Duodenal mucosa (tissue), 2 donors: ENCODE results near the gene ZBTB16.

Experiments
- H3K27ac ChIP-seq: one replicate; pipeline ENCODE4 v1.7.0; 2013; ENCODE audit warnings: low read depth, low read length
- H3K27me3 ChIP-seq, 2 donors: one replicate each; pipeline ENCODE4 v1.7.0; 2013; ENCODE audit warnings: low read length in 2 of 2, control low read depth in 1 of 2; ENCODE audit not compliant: insufficient read depth in 2 of 2, control insufficient read depth in 1 of 2
- H3K36me3 ChIP-seq, 2 donors: one replicate each; pipeline ENCODE4 v1.7.0; 2013; ENCODE audit warnings: low read length in 2 of 2, control low read depth in 1 of 2; ENCODE audit not compliant: insufficient read depth in 2 of 2, control insufficient read depth in 1 of 2
- H3K4me1 ChIP-seq, 2 donors: one replicate each; pipeline ENCODE4 v1.7.0; 2013; ENCODE audit warnings: low read length in 2 of 2, control low read depth in 1 of 2; ENCODE audit not compliant: insufficient read depth in 2 of 2, control insufficient read depth in 1 of 2
- H3K4me3 ChIP-seq, 2 donors: one replicate each; pipeline ENCODE4 v1.7.0; 2013; ENCODE audit warnings: low read length in 2 of 2, low read depth in 1 of 2
- H3K9ac ChIP-seq, 2 donors: one replicate each; pipeline ENCODE4 v1.7.0; 2013; ENCODE audit warnings: low read length in 2 of 2, low read depth in 1 of 2
- H3K9me3 ChIP-seq, 2 donors: one replicate each; pipeline ENCODE4 v1.7.0; 2013; ENCODE audit warnings: low read length in 2 of 2, control low read depth in 1 of 2; ENCODE audit not compliant: control insufficient read depth in 1 of 2

The ZBTB16 gene

GRCh38 chr11:114221037-114221436 lies 161.5 kb downstream of the ZBTB16 start:
- no peak overlapping the region for H3K9ac ChIP-seq
- no peak overlapping the region for H3K27ac ChIP-seq
- H3K36me3 ChIP-seq: no peaks in the 10 kb centered on the region
- H3K27me3 ChIP-seq: no peaks in the 10 kb centered on the region
- H3K9me3 ChIP-seq: no peaks in the 10 kb centered on the region
- H3K4me3 ChIP-seq: no peak overlapping the region
- H3K4me1 ChIP-seq: peaks cover 3 to 11% of the 10 kb centered on the region in 2 donors

- Histone ChIP-seq H3K36me3 (no peaks in the 10 kb centered on the region), H3K27me3 (no peaks in the 10 kb centered on the region), H3K4me3 (no peak overlapping the region), H3K27ac (no peak overlapping the region), H3K4me1 (no peaks in the 10 kb centered on the region), H3K9ac (no peak overlapping the region), H3K9me3 (no peaks in the 10 kb centered on the region)
Measured at GRCh38 chr11:114225661-114226060, 166.2 kb downstream of the ZBTB16 start.

- H3K9ac ChIP-seq: no peak overlapping the region
- no peaks in the 10 kb centered on the region for H3K9me3 ChIP-seq
- H3K27me3 ChIP-seq: no peaks in the 10 kb centered on the region
- no peaks in the 10 kb centered on the region for H3K36me3 ChIP-seq
- H3K4me3 ChIP-seq: no peak overlapping the region
- no peaks in the 10 kb centered on the region for H3K4me1 ChIP-seq
- H3K27ac ChIP-seq: no peak overlapping the region
Measured at GRCh38 chr11:114226356-114226755, 166.8 kb downstream of the ZBTB16 start.

- Histone ChIP-seq H3K27ac (no peak overlapping the region), H3K4me3 (no peak overlapping the region), H3K9ac (no peak overlapping the region), H3K36me3 (no peaks in the 10 kb centered on the region), H3K4me1 (no peaks in the 10 kb centered on the region), H3K9me3 (no peaks in the 10 kb centered on the region), H3K27me3 (no peaks in the 10 kb centered on the region)
Measured at GRCh38 chr11:114228435-114229411, 169.2 kb downstream of the ZBTB16 start.

- H3K27me3 ChIP-seq: no peaks in the 10 kb centered on the region
- no peak overlapping the region for H3K9ac ChIP-seq
- H3K4me1 ChIP-seq: no peaks in the 10 kb centered on the region
- H3K9me3 ChIP-seq: no peaks in the 10 kb centered on the region
- H3K27ac ChIP-seq: no peak overlapping the region
- no peaks in the 10 kb centered on the region for H3K36me3 ChIP-seq
- no peak overlapping the region for H3K4me3 ChIP-seq
Measured at GRCh38 chr11:114230031-114230704, 170.7 kb downstream of the ZBTB16 start.

GRCh38 chr11:114232400-114233059 lies 173.0 kb downstream of the ZBTB16 start:
- Histone ChIP-seq H3K9me3 (no peaks in the 10 kb centered on the region), H3K9ac (no peak overlapping the region), H3K36me3 (no peaks in the 10 kb centered on the region), H3K4me3 (no peak overlapping the region), H3K27me3 (no peaks in the 10 kb centered on the region), H3K27ac (no peak overlapping the region), H3K4me1 (no peaks in the 10 kb centered on the region)

GRCh38 chr11:114233755-114234154 lies 174.2 kb downstream of the ZBTB16 start:
- Histone ChIP-seq H3K9me3 (no peaks in the 10 kb centered on the region), H3K27ac (no peak overlapping the region), H3K4me1 (no peaks in the 10 kb centered on the region), H3K4me3 (no peak overlapping the region), H3K36me3 (no peaks in the 10 kb centered on the region), H3K9ac (no peak overlapping the region), H3K27me3 (no peaks in the 10 kb centered on the region)

GRCh38 chr11:114236829-114237228 lies 177.3 kb downstream of the ZBTB16 start:
- no peaks in the 10 kb centered on the region for H3K36me3 ChIP-seq
- no peaks in the 10 kb centered on the region for H3K4me1 ChIP-seq
- H3K27me3 ChIP-seq: no peaks in the 10 kb centered on the region
- H3K27ac ChIP-seq: no peak overlapping the region
- no peaks in the 10 kb centered on the region for H3K9me3 ChIP-seq
- H3K4me3 ChIP-seq: no peak overlapping the region
- no peak overlapping the region for H3K9ac ChIP-seq

GRCh38 chr11:114237321-114238280 lies 178.1 kb downstream of the ZBTB16 start:
- no peaks in the 10 kb centered on the region for H3K4me1 ChIP-seq

More at GRCh38 chr11:114237321-114238280, 178.1 kb downstream of the ZBTB16 start:
- H3K27ac ChIP-seq: no peak overlapping the region
- no peaks in the 10 kb centered on the region for H3K9me3 ChIP-seq
- peaks cover 0 to 2% of the 10 kb centered on the region in 2 donors for H3K36me3 ChIP-seq
- no peak overlapping the region for H3K4me3 ChIP-seq
- no peaks in the 10 kb centered on the region for H3K27me3 ChIP-seq
- H3K9ac ChIP-seq: no peak overlapping the region
